H1 (cell line): Measurements from ENCODE around the gene C16orf90. TPM values are rescaled to one million over a fixed set of nuclear protein-coding genes. Genes with fewer than 3 reads are reported as not detected.

ENCODE experiments used
- CTCF ChIA-PET: fragments of 300-600 bp; sonication (Branson Sonifier 250); formaldehyde crosslinking; loops from one replicate; lab custom pipeline; 2021; ENCODE audit not compliant: partially characterized antibody; lab: Charles Lee
- POLR2A ChIA-PET: fragments of 300-600 bp; sonication (Branson Sonifier 250); formaldehyde crosslinking; loops from one replicate; lab custom pipeline; 2021; ENCODE audit warnings: inconsistent platforms; ENCODE audit not compliant: partially characterized antibody; lab: Charles Lee
- DNase-seq, 2 experiments: peaks; one replicate each; pipeline versions ENCODE4 v3.0.0 to v3.0.0-alpha.2; 2010 to 2022; ENCODE audit warnings: low spot score in 2 of 2, low read depth in 1 of 2, mixed read lengths in 1 of 2
- FAIRE-seq: peaks from 2 replicates; lab custom pipeline; 2011; peaks lifted over from hg19 to GRCh38; lab: Jason Lieb, UNC
- H2AFZ ChIP-seq: 2 replicates; pipeline ENCODE4 v1.8.1; 2012; ENCODE audit warnings: low read length, inconsistent platforms
- H2AK5ac ChIP-seq: 2 replicates; pipeline ENCODE4 v1.6.1; 2013; ENCODE audit warnings: low read depth, low read length
- H2BK120ac ChIP-seq: replicated peaks from 2 replicates; pipeline ENCODE3; 2013; ENCODE audit warnings: low read depth, low read length, inconsistent platforms
- H2BK12ac ChIP-seq: 2 replicates; pipeline ENCODE4 v1.6.1; 2013; ENCODE audit warnings: low read depth, low read length
- H2BK15ac ChIP-seq: 2 replicates; pipeline ENCODE4 v1.6.1; 2013; ENCODE audit warnings: low read length
- H2BK20ac ChIP-seq: 2 replicates; pipeline ENCODE4 v1.6.1; 2013; ENCODE audit warnings: low read length
- H2BK5ac ChIP-seq: 2 replicates; pipeline ENCODE4 v1.6.1; 2013; ENCODE audit warnings: low read depth, low read length
- H3K14ac ChIP-seq: 2 replicates; pipeline ENCODE4 v1.6.1; 2013; ENCODE audit warnings: inconsistent platforms; ENCODE audit not compliant: insufficient read length
- H3K18ac ChIP-seq: 2 replicates; pipeline ENCODE4 v1.6.1; 2013; ENCODE audit warnings: low read length; ENCODE audit errors: extremely low read depth
- H3K23ac ChIP-seq: 2 replicates; pipeline ENCODE4 v1.6.1; 2013; ENCODE audit warnings: inconsistent platforms; ENCODE audit not compliant: insufficient read length
- H3K23me2 ChIP-seq: 2 replicates; pipeline ENCODE4 v1.6.1; 2013; ENCODE audit warnings: low read depth, low read length
- H3K27ac ChIP-seq: 2 replicates; pipeline ENCODE4 v1.6.1; 2011; ENCODE audit warnings: low read depth, low read length, inconsistent platforms
- H3K27me3 ChIP-seq, 4 experiments: replicated peaks in 1 of 4; 1 replicate in 1 of 4; 2 replicates in 3 of 4; pipeline versions ENCODE4 v1.6.1 to v1.8.1; 2011 to 2013; ENCODE audit warnings: low read length in 3 of 4, mild to moderate bottlenecking in 3 of 4, inconsistent platforms in 2 of 4, mixed read lengths in 2 of 4, moderate library complexity in 1 of 4; ENCODE audit not compliant: control insufficient read depth in 3 of 4, insufficient read depth in 3 of 4; ENCODE audit errors: extremely low read depth in 1 of 4
- H3K36me3 ChIP-seq, 4 experiments: 2 replicates each; pipeline versions ENCODE4 v1.6.1 to v1.8.1; 2011 to 2013; ENCODE audit warnings: mild to moderate bottlenecking in 4 of 4, low read length in 3 of 4, moderate library complexity in 2 of 4, control low read depth in 1 of 4, inconsistent platforms in 1 of 4; ENCODE audit not compliant: insufficient read depth in 4 of 4, control insufficient read depth in 2 of 4
- H3K4ac ChIP-seq: replicated peaks from 2 replicates; pipeline ENCODE3; 2013; ENCODE audit warnings: low read length, low read depth, mixed read lengths, inconsistent platforms; ENCODE audit not compliant: insufficient read length
- H3K4me1 ChIP-seq, 4 experiments: replicated peaks in 1 of 4; 1 replicate in 1 of 4; 2 replicates in 3 of 4; pipeline versions ENCODE4 v1.6.1 to v1.8.1; 2011 to 2013; ENCODE audit warnings: low read length in 3 of 4, inconsistent platforms in 2 of 4, mixed read lengths in 1 of 4; ENCODE audit not compliant: insufficient read depth in 4 of 4, control insufficient read depth in 3 of 4
- H3K4me2 ChIP-seq, 2 experiments: 2 replicates each; pipeline versions ENCODE4 v1.6.1 to v1.8.1; 2011 to 2013; ENCODE audit warnings: low read depth in 2 of 2, low read length in 2 of 2, control low read depth in 1 of 2, inconsistent platforms in 1 of 2, mild to moderate bottlenecking in 1 of 2; ENCODE audit not compliant: insufficient read depth in 1 of 2
- H3K4me3 ChIP-seq, 4 experiments: fragments of 200-600, 300-600 bp in 1 of 4; sonication (generic), shearing (Covaris generic), sonication (Bioruptor Twin) in 1 of 4; 2 replicates each; pipeline versions ENCODE4 v1.5.1 to v1.8.1; 2011 to 2016; ENCODE audit warnings: low read length in 4 of 4, low read depth in 3 of 4, control low read depth in 2 of 4, inconsistent platforms in 2 of 4, mild to moderate bottlenecking in 2 of 4, mixed read lengths in 1 of 4, moderate library complexity in 1 of 4; ENCODE audit not compliant: insufficient read depth in 2 of 4; ENCODE audit errors: extremely low read depth in 1 of 4
- H3K56ac ChIP-seq: replicated peaks from 2 replicates; pipeline ENCODE3; 2013; ENCODE audit warnings: low read depth, mild to moderate bottlenecking, mixed read lengths, low read length, inconsistent platforms; ENCODE audit not compliant: insufficient read length
- H3K79me1 ChIP-seq: 2 replicates; pipeline ENCODE4 v1.6.1; 2013; ENCODE audit warnings: low read depth, low read length, control low read depth
- H3K79me2 ChIP-seq, 2 experiments: 2 replicates each; pipeline versions ENCODE4 v1.6.1 to v1.8.1; 2012 to 2013; ENCODE audit warnings: low read length in 2 of 2, mild to moderate bottlenecking in 2 of 2, inconsistent platforms in 1 of 2; ENCODE audit not compliant: insufficient read depth in 2 of 2, control insufficient read depth in 1 of 2
- H3K9ac ChIP-seq, 4 experiments: replicated peaks in 1 of 4; 1 replicate in 1 of 4; 2 replicates in 3 of 4; pipeline versions ENCODE4 v1.6.1 to v1.8.1; 2011 to 2013; ENCODE audit warnings: low read depth in 3 of 4, low read length in 3 of 4, control low read depth in 2 of 4, mild to moderate bottlenecking in 2 of 4, moderate library complexity in 2 of 4, inconsistent platforms in 1 of 4; ENCODE audit errors: extremely low read depth in 1 of 4
- H3K9me3 ChIP-seq, 2 experiments: 2 replicates each; pipeline versions ENCODE4 v1.6.1 to v1.8.1; 2012 to 2013; ENCODE audit warnings: mild to moderate bottlenecking in 2 of 2, moderate library complexity in 2 of 2, control low read depth in 1 of 2, inconsistent platforms in 1 of 2, low read depth in 1 of 2, low read length in 1 of 2, mixed read lengths in 1 of 2; ENCODE audit not compliant: insufficient read depth in 2 of 2
- H4K20me1 ChIP-seq, 2 experiments: replicated peaks in 1 of 2; 2 replicates each; pipeline versions ENCODE3 to v1.8.1; 2011 to 2013; ENCODE audit warnings: inconsistent platforms in 2 of 2, low read length in 2 of 2, mild to moderate bottlenecking in 1 of 2; ENCODE audit not compliant: insufficient read depth in 2 of 2, control insufficient read depth in 1 of 2
- H4K5ac ChIP-seq: 2 replicates; pipeline ENCODE4 v1.6.1; 2013; ENCODE audit warnings: low read length, low read depth, mixed read lengths, inconsistent platforms; ENCODE audit not compliant: insufficient read length
- H4K8ac ChIP-seq: 2 replicates; pipeline ENCODE4 v1.8.0; 2013; ENCODE audit warnings: mild to moderate bottlenecking, moderate library complexity, low read length, inconsistent platforms; ENCODE audit not compliant: insufficient read depth; ENCODE audit errors: extremely low read depth
- H4K91ac ChIP-seq: replicated peaks from 2 replicates; pipeline ENCODE3; 2013; ENCODE audit warnings: low read length, mixed read lengths, inconsistent platforms; ENCODE audit not compliant: insufficient read length
- ASH2L ChIP-seq: fragments of 200-600, 300-600 bp; sonication (generic); IDR thresholded peaks from one replicate; pipeline ENCODE4 v1.7.1; 2017; ENCODE audit warnings: low read length
- ATF2 ChIP-seq: IDR thresholded peaks from 2 replicates; pipeline ENCODE4 v1.6.1; 2012; ENCODE audit warnings: low read length, inconsistent platforms
- CHD1 ChIP-seq: IDR thresholded peaks from 2 replicates; pipeline ENCODE4 v1.6.1; 2012; ENCODE audit warnings: low read depth, low read length, improper control_type of control experiment
- CHD2 ChIP-seq: IDR thresholded peaks from 2 replicates; pipeline ENCODE4 v1.6.1; 2012; ENCODE audit warnings: low read length, improper control_type of control experiment
- CREB1 ChIP-seq: IDR thresholded peaks from 2 replicates; pipeline ENCODE4 v1.6.1; 2012; ENCODE audit warnings: inconsistent platforms
- CTBP2 ChIP-seq: IDR thresholded peaks from 2 replicates; pipeline ENCODE4 v1.7.0; 2011; ENCODE audit warnings: borderline replicate concordance, mild to moderate bottlenecking, moderate library complexity, mixed read lengths, low read length; ENCODE audit not compliant: insufficient read depth, insufficient read length
- EGR1 ChIP-seq: IDR thresholded peaks from 2 replicates; pipeline ENCODE4 v1.6.1; 2011; ENCODE audit warnings: low read depth, low read length, borderline replicate concordance
- GTF2F1 ChIP-seq: IDR thresholded peaks from 2 replicates; pipeline ENCODE4 v1.6.1; 2012; ENCODE audit warnings: low read depth, low read length, improper control_type of control experiment, borderline replicate concordance
- HDAC6 ChIP-seq: IDR thresholded peaks from one replicate; pipeline ENCODE4 v1.7.1; 2012; ENCODE audit warnings: low read depth, mild to moderate bottlenecking, inconsistent platforms, low read length, moderate library complexity
- KDM5A ChIP-seq: fragments of 200-600 bp; IDR thresholded peaks from 2 replicates; pipeline ENCODE4 v1.7.1; 2012; ENCODE audit warnings: mild to moderate bottlenecking, low read length, inconsistent platforms, mixed read lengths
- MAFK ChIP-seq: IDR thresholded peaks from 2 replicates; pipeline ENCODE4 v1.6.1; 2012; ENCODE audit warnings: low read depth, mild to moderate bottlenecking, improper control_type of control experiment, low read length
- POLR2A ChIP-seq, 2 experiments: IDR thresholded peaks; 1 replicate in 1 of 2; 2 replicates in 1 of 2; pipeline ENCODE4 v1.6.1; 2011; ENCODE audit warnings: low read depth in 2 of 2, low read length in 2 of 2, mild to moderate bottlenecking in 2 of 2; ENCODE audit errors: control extremely low read depth in 1 of 2
- SIRT6 ChIP-seq: IDR thresholded peaks from one replicate; pipeline ENCODE4 v1.7.1; 2012; ENCODE audit warnings: low read length, inconsistent platforms
- SRF ChIP-seq: IDR thresholded peaks from 2 replicates; pipeline ENCODE4 v1.6.1; 2011; ENCODE audit warnings: mild to moderate bottlenecking, low read depth, low read length, moderate library complexity
- WGBS, 2 experiments: shearing (Covaris generic) in 1 of 2; methylation state at CpG; one replicate each; pipeline versions ENCODE4 v1.1.6 to v1.1.7; 2013 to 2015; ENCODE audit warnings: low lambda C conversion rate in 2 of 2, mixed read lengths in 2 of 2, inconsistent platforms in 1 of 2, low coverage in 1 of 2, missing lambda C conversion rate in 1 of 2; ENCODE audit not compliant: insufficient replicate concordance in 2 of 2, insufficient coverage in 1 of 2, insufficient read length in 1 of 2; ENCODE audit errors: extremely low coverage in 1 of 2, missing lambda C conversion rate in 1 of 2; 5-methylcytosine and 5-hydroxymethylcytosine counted together
- polyA plus RNA-seq, 7 experiments: library from polyadenylated mRNA; depleted of rRNA in 3 of 7; stranded (reverse) in 5 of 7; unstranded in 2 of 7; fragments of >200 nt in 5 of 7; fragments of 200-250 nt in 2 of 7; gene quantifications; 1 replicate in 5 of 7; 2 replicates in 1 of 7; 4 replicates in 1 of 7; pipeline versions ENCODE4 v1.2.1 to v1.2.3, GENCODE V29; 2011 to 2013; ENCODE audit warnings: missing spikeins in 2 of 7, mixed read lengths in 2 of 7
- total RNA-seq: library from RNA; stranded (reverse); fragmentation: NEBNext Ultra II Directional; extraction: Animal tissue kit (Norgen Biotek cat#: 25700); gene quantifications from 2 replicates; pipeline ENCODE4 v1.2.1, GENCODE V29; 2021

The C16orf90 gene
- total and polyA plus RNA-seq, 2 of the 8 experiments (the other 6 are each of a cell fraction or from before 2014, with no cell fraction given): not detected

GRCh38 chr16:3470723-3471122 is 24.6 kb downstream of the C16orf90 start:
- H3K18ac ChIP-seq: no peak overlapping the region
- H3K9ac ChIP-seq: no peak overlapping the region
- no peak overlapping the region for H3K14ac ChIP-seq
- no peaks in the 10 kb centered on the region for H3K27me3 ChIP-seq
- 90% methylated on average over 9 of the region's 9 CpGs; no CpG with 5 or more reads in 1 of the 2 experiments for WGBS, 2 experiments
- FAIRE-seq: no peak
- no peak overlapping the region for H3K56ac ChIP-seq
- H3K4me1 ChIP-seq: peaks cover 0 to 18% (median 8%) of the 10 kb centered on the region in 4 experiments; a peak in 6 of 7 replicates
- no peaks in the 10 kb centered on the region for H3K23me2 ChIP-seq
- no peaks in the 10 kb centered on the region for H3K9me3 ChIP-seq
- no peak overlapping the region for H2AFZ ChIP-seq
- no peak overlapping the region for H2BK120ac ChIP-seq
- CTCF ChIA-PET: interaction anchor here (1.6 kb wide), 1 partner anchor 29 kb away, joined by 3 read pairs; no protein-coding TSS in a partner anchor
- no peak overlapping the region for H3K4ac ChIP-seq
- no peak overlapping the region for H2BK15ac ChIP-seq
- H3K79me2 ChIP-seq: peaks cover 14 to 94% of the 10 kb centered on the region in 2 experiments
- peaks cover 0 to under 1% (median 0%) of the 10 kb centered on the region in 4 experiments; a peak in 3 of 8 replicates for H3K36me3 ChIP-seq
- no peak overlapping the region for H3K27ac ChIP-seq
- no peak overlapping the region for H4K91ac ChIP-seq
- H2BK12ac ChIP-seq: no peak overlapping the region; the same call in 1 of the 2 replicates
- H2BK5ac ChIP-seq: no peak overlapping the region
- H3K79me1 ChIP-seq: peaks cover 33% of the 10 kb centered on the region
- POLR2A ChIA-PET: interaction anchor here (1.9 kb wide), 1 partner anchor 12 kb away, joined by 5 read pairs; no protein-coding TSS in a partner anchor
- no peak overlapping the region for H3K4me2 ChIP-seq
- no peak overlapping the region for H3K23ac ChIP-seq
- 0 out of 2 replicates have a peak overlapping the region, but pooled peaks have one; percentile 9 for H2BK20ac ChIP-seq
- H3K4me3 ChIP-seq: no peak overlapping the region
- no peak for DNase-seq
- H4K20me1 ChIP-seq: peaks cover 11 to 18% of the 10 kb centered on the region in 2 experiments
- no peak overlapping the region for H4K8ac ChIP-seq
- no peak overlapping the region for H2AK5ac ChIP-seq
- H4K5ac ChIP-seq: no peak overlapping the region
- TF ChIP-seq CREB1 (no peak), EGR1 (no peak), CHD1 (no peak), POLR2A (IDR thresholded peaks at IDR 0.05; ENCODE audit: control extremely low read depth in 1 of 2, low read depth in 2 of 2, low read length in 2 of 2) (no peak), HDAC6 (no peak), SIRT6 (no peak), CTBP2 (no peak), KDM5A (no peak), ASH2L (no peak), GTF2F1 (no peak), SRF (no peak), MAFK (no peak), ATF2 (no peak), CHD2 (no peak)
